Measurements from ENCODE around the gene CDKN2C.

CDKN2C gene

DNA sequence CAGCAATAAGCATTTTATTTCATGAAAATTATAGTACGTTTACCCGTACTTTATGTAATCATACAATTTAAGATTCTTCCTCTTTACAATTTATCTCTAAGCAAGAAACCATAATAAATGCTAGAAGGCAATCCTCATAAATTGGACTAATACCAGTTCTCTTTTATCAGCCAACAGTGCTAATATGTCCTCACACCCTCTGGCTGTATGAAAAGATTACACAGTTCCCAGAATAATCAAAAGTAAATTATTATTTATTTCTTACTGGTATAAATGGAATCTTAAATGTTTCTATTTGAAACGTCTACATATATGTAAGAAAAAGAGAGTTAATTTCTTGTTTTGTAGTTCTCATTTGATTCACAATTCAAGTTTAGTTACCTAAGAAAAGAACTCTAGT is 3.1 kb upstream of the CDKN2C start:
- no peak for DNase-seq

DNA sequence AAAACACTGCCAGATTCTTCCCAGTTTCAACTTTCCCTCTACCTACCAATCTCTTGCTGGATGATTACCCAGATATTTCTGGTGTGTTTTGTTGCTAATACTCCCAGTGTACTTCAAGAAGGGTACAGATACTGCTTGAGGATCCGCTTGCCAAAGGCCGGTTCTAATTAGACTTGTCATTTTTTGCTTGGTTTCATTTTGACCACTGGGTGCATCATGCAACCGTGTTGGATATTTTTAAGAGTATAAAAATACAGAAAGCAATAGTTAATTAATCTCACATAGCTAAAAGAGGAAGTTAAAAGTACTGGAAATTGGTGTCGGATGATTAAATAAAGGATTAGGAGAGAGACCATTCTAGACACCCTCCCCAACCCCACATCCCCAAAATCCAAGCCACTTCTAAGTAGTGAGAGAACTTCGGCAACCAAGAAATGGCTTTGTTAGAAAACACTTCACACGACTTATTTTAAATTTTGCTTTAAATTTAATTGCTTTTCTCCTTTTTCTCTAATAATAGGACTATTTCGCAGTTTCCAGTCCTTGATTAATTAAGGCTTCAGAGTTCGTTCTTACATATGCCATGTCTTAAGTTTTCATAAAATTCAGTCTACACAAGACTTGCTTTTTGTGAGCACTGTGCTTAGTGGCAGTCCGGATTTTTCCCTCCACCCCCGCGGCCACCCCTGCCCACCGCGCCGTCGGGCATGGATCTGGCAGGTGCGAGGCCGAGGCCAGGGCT is 2.5 kb upstream of the CDKN2C start:
- DNase-seq, result no peak

DNA sequence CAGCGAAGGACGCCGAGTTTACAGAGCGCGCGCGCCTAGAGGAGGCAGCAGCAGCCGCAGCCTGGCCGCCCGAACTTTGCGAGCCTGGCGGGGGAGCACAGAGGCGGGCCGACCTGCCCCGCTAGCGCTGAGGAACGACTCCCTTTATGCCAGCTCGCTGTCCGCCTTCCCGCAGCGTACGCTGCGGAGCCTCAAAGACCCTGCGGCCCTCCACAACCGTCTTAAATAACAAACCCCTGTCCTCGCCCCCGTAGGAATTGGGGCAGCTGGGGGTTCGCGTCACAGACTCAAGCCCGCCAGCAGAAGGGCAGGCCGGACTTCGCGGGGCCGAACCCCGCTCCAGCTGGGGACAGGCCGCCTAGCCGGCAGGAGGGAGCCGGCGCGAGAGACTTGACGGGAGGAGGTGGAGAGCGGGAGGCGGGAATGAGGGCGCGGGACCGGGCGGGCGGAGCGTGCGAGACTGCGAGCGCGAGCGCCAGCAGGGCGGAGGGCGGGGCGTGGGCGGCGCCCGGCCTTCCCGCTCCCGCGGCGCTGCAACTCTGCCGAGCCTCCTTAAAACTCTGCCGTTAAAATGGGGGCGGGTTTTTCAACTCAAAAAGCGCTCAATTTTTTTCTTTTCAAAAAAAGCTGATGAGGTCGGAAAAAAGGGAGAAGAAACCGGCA is 1.8 kb upstream of the CDKN2C start:
- peak; percentile 96 for DNase-seq

DNA sequence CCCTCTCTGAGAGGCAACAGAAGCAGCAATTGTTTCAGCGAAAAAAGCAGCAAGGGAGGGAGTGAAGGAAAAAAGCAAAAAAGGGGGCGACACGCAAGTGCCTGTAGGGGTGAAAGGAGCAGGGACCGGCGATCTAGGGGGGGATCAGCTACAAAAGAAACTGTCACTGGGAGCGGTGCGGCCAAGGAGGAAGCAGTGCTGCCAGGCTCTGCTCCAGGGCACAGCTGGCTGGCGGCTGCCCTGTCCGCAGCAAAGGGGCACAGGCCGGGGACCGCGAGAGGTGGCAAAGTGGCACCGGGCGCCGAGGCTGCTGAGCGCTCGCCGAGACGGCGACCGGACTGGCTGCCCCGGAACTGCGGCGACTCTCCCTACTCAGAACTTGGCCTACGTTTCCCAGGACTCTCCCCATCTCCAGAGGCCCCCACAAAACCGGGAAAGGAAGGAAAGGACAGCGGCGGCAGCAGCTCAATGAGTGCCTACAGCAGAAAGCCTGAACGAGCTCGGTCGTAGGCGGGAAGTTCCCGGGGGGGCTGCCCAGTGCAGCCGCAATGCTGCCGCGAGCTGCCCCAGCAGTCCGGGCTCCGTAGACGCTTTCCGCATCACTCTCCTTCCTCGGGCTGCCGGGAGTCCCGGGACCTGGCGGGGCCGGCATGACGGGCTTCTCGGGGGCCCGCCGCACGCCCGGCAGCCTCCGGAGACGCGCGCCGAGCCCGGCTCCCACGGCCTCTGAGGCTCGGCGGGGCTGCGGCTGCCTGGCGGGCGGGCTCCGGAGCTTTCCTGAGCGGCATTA is 1.0 kb upstream of the CDKN2C start:
- DNase-seq, result peak; percentile 64

DNA sequence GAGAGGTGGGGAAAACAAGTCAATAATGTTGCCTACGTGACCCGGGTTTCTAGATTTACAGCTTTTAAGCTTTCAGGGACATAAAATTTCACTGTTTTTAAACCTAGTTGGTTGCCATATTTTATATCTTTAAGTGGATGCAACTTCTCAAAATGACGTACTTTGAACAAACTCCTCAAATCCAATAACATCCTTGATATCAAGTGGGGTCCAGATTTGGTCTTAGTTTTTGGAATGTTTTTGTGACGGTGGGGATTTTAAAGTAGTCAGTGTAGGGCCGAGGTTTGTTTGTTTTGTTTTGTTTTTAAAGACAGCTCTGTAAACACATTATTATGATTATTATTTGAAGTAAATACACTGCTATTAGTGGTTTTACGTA is 453 bp downstream of the CDKN2C start:
- DNase-seq, result no peak

DNA sequence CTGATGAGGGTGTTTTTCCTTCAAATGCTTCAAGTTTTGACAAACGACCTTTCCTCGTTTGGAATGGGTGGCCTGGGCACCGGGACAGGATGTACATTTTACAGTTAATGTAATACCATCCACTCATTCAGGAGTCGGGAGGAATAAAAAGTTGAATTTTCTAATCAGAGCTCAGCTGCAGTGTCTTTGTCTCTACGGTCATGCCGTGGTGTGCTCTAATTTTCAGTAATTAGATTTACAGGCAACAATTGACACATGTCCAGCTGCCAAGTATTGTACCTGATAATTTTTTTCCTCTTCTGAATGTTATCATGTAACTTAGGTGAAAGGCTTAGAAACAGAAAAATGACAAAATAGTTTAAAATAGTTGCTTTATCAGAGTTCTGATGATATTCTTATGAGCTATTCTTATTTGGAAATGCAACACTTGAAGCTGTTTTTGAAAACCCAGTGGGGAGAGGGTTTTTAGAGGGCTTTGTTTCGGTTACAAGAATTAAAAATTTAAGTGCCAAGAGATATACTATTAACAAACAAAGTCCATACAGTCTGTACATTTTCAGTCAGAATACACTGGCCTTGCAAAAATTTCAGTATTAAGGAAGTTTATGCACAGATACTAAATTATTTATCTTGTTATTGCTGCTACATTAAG is 1.0 kb downstream of the CDKN2C start:
- DNase-seq, result peak; percentile 28

DNA sequence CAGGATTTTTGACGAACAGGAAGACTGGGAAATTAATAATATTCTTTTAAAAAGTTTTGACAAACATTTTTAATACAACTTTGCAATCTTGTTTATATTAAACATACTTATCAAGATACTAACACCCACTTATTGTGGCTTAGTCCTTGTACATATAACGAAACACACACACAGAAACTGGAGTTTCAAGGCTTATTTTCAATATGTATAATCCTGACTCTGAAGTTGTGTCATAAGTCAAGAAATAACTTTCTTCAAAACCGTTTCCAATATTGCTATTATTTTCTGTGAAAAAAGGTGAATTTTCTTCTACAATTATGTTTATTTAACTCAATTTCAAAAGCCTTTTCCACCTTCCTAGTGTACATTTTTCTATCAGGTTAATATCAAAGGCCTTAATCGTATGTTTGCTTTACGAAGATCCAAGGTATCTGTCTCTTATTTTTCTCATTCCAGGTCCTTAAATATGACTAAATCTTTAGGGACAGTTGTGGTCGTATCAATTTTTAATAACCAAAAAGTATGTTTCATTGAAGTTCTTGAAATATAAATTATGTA is 1.8 kb downstream of the CDKN2C start:
- DNase-seq, result no peak

DNA sequence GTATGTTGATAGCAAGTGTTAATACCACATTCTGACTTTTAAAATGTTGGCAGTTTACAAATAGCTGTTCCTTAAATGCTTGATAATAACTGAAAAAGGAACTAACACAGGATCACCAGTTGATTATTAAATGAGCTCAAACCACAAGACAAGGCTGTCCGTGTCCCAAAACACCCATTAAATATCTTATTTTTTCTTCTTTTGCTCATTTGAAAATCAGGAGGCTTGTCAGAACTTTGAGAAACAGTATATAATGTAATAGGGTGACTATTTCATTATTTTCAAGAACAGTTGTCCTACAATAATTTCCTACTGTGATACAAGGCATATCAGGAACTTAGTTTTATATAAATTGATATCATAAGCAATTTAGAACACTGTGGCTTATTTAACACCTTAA is 2.7 kb downstream of the CDKN2C start:
- DNase-seq, result no peak

DNA sequence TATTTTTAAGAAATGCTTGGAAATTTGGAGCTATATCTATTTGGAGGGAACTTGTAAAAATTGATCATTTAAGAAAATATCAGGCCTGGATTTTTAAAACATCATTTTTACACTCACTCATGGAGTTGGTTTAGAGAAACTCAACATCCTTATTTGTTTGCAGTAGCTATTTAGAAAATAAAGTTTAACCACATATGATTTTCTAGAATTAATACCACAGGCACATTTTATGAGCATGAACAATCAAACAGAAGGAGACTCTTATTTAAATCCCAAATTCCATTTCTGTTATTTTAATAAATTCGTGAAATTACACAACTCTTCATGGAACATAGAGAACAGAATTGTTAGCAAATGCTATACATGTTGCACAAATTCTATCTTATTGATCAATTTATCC is 3.2 kb downstream of the CDKN2C start:
- DNase-seq, result no peak

DNA sequence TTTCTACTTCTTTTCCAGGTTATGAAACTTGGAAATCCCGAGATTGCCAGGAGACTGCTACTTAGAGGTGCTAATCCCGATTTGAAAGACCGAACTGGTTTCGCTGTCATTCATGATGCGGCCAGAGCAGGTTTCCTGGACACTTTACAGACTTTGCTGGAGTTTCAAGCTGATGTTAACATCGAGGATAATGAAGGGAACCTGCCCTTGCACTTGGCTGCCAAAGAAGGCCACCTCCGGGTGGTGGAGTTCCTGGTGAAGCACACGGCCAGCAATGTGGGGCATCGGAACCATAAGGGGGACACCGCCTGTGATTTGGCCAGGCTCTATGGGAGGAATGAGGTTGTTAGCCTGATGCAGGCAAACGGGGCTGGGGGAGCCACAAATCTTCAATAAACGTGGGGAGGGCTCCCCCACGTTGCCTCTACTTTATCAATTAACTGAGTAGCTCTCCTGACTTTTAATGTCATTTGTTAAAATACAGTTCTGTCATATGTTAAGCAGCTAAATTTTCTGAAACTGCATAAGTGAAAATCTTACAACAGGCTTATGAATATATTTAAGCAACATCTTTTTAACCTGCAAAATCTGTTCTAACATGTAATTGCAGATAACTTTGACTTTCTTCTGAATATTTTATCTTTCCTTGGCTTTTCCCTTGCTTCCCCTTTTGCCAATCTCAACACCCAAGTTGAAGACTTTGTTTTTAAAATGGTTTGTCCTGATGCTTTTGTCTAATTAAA is 4.0 kb downstream of the CDKN2C start:
- DNase-seq, result peak; percentile 61

DNA sequence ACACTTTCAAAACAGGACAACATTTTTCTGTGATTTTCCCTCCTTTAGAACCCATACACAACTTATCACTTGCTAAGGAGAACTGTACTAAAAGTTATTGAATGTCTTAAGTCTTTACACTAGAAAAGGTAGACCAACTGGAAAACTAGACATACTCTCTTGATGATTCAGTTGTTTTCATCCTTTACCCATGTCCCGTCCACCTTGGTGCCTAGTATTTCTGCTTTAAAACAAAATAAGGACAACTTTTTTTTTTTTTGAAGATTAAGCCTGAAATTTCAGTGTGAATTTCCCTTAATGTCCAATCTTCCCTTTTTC is 4.5 kb downstream of the CDKN2C start:
- peak; percentile 22 for DNase-seq

DNA sequence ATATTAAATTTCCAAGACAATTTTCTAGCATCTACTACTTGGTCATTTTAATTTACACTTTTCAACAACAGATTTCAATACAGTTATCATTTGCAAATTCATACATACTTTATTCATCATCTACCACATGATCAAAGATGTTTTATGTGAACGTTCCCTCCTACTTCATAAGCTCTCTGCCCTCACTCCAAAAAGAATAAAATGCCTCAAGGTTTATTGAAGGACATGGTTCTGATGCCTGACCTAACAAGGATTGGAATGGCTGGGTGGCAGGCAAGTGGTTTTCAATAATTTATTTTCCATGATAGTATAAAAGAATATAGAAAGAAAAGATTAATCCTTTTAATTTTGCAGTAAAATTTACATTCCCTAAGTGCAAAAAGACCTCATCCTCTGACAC is 5.4 kb downstream of the CDKN2C start:
- DNase-seq, result peak; percentile 66

DNA sequence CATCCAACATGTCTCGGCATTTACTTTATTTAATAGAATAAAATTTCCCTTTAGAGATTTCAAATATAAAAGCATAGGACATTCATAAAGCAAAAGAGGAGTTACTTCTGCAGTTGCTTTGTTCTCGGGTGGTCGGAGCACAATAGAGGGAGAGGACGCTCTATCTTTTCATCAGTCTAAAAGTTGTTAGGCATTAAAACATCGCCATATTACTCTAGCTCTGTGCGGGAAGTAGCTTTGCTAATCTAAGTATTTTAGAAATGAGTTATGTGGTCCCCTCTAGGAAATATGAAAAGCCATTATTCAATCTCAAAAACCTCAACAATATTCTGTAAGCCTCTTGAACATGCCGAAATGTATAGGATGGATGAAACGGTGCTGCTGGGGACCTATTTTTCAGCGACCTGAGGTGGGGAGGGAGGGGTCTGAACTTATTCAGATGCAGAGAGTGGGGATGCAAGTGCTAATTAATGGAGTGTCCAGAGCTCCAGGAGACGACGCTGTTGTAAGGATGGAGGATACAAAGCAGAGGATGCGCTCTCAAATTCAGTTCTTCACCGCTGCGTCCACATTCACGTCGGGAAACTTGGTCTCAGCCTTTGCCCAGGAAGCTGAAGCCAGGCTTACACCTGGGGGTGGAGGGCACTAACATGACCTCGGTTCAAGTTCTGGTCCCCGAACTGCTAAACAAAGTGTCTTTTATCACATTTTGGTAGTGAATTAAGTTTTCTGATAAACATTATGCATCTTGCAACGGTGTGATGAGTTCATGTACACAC is 6.3 kb downstream of the CDKN2C start:
- DNase-seq, result peak; percentile 87

DNA sequence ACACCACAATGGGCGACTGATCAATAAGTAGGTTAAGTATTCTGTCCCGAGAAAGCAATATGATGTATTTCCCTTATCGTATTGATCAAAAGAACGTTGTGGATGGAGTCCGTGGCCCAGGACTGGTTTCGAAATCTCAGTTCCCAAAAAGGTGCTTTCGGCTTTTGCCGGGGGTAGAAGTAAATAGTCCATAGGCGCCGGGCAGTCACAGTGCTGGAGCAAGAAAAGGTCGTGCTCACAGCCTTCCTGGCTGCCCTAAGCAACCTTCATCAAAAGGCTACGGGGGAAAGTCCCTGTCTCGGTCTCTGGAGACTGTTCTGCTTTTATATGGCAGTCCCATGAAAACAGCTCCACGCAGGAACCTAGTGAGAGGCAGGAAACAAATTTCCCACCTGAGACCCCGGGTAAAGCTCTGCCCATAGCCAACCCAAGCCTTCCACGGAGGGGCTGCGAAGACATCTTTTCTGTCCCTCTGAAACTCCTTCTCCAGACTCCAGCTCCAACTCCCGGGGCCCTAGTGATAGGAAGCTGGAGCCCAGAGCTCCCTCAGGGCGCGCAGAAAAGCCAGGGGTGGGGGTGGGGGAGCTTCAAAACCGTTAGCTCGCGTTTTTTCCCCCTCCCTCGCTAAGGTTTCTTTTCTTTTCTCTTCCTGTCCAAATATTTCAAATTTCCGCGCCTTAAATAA is 7.0 kb downstream of the CDKN2C start:
- DNase-seq, result peak; percentile 75

DNA sequence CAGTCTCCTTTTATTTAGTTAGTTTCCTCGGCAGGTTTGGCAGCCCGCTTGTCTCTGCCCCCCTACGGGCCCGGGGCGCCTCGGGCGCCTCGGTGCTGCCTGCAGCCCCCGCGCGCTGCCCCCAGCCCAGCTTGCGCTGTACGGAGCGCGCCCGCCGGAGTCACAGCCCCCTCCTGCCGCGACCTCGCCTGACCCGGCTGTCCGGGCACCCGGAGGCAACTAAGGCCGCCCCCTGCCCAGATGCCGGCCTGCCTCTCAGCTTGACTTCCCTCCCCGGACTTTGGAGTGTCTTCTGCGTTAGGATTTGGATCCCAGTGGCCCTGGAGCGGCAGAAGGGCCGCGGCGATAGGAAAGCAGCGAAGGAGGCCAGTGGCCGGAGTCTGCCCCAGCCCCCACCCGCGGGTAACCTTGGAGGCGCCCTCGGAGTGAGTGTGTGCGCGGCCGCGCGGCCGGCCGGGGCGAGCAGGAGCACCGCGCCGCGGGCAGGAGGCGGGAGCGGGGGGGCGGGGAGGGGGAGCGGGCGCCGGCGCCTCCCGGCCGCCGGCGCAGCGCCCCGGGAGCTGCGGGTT is 7.6 kb downstream of the CDKN2C start:
- DNase-seq, result peak; percentile 67

DNA sequence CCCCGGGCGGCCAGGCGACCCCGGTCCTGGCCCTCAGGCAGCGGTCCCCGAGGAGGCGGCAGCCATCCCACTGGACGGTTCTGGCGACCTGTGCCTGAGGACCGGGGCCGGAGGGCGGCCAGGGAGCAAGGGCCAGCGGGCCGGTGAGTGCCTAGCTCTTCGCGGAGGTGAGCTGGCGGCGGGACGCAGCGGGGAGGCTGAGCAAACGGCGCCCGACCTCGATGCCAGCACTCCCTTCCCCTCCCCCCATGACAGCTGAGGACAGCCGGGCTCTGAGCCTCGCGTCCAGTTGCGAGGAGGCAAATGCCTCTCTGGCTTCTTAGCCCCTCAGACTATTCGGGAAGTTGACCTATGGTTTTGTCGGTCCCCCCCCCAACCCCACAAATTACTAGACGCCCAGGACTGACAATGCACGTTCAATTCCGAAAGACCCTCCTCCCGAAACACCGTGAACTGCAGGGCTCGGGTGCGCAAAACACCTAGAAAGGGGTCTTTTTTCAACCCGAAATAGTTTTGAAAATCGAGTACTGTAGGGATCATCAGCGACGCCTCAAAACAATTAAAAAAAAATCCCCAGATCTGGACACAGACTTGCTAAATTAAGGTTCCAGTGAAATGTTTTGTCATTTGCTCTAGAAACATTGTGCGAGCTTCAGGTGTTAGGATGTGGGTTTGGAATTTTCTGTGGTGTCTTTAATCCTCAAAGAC is 8.3 kb downstream of the CDKN2C start:
- peak; percentile 82 for DNase-seq

DNA sequence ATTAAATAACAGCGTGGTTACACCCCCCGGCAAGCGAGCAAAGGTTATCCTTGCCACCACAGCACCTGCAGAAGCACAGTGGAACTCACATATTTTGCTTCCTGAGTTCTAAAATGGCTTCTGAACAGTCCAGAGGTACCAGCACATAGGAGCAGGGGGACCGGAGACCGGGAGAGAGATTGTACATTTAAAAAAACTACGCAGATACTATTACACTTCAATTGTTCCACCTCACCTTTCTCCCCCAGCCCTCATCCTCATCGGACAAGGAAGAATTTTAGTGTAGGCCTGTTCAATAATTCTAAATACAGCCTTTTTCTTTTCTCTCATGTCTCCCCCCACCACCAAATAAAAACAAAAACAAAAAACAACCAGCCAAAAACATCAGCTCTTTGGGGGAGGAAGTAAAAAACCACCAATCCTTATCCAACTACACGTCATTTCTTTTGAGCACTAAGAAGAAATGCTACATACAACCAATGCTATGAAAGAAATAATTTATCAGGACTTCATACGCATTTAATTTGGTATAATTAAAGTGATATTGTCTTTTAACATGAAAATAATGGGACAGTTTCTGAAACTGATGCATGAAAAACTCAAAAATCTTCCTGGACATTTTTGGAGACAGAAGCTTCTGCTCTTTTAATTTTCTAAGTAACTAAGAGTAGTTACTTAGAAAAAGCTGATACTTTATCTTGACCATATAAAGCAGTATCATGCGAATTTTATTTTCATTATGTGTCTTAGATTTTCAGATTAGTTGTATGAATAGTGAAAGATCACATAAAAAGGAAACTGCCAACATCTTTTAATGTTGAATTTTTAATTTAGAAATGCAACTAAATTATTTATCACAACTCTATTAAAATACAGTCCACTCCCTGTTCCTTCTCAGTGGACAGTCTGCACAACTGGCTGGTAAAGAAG is 9.1 kb downstream of the CDKN2C start:
- peak; percentile 77 for DNase-seq

DNA sequence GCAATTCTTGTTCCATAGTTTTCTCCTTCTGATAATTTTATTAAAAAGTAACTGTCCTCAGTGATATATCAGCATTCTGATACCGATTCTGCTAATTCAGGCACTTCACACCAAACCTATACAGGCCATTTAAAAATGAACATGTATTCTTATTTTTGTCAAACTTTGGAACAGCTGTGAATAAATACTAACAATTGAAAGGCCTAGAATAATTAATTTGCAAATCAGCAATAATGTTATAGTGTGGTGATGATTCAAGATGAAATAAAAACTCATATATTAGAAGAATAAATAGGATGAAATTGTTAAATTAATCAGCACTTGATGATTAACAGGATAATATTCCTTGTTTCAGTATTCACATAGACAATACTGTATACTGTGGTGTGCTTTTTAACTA is 9.9 kb downstream of the CDKN2C start:
- no peak for DNase-seq

DNA sequence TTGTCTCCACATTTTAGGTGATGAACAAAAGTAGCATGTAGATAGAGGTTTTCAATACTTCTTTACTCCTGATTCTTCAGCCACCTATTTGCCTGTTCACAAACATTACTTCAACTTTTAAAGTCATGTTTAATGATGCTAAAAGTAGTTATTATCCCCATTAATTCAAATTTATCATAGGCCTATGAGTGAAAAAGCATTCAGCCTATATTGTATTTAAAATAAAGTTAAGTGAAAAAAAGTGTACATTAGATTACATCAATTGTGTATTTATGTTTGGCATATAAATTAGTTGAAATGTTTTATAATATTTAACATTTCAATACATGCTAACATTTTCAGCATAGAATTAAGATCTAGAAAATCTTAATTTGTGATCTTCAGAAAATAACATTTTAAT is 10.5 kb downstream of the CDKN2C start:
- no peak for DNase-seq

Data from NCI-H345 (cell line).